GM21360 (cell line): Measurements from ENCODE around the gene ALOX15B.

ENCODE experiments used
- ATAC-seq: cut with Tn5 transposase; IDR thresholded peaks from one replicate; pipeline ENCODE4 v1.9.1; 2021; ENCODE audit warnings: mild to moderate bottlenecking, moderate library complexity; ENCODE audit not compliant: unreplicated experiment

ALOX15B gene

DNA sequence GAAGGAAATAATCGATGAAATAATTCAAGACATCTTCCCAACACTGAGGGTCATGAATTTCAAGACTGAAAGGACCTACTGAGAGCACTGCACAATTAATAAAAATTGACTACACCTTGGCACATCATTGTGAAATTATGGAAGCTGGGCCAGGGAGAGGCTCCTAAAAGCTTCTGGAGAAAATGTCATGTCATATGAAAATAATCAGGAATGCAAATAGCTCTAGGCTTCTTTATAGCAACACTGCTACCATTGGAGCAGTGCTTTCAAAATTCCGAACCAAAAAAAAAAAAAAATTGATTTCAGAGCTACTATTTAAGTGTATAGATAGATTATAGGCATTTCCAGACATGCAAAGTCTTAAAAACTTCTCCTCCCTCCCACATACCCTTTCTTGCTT is 6.4 kb upstream of the ALOX15B start:
- no peak for ATAC-seq

DNA sequence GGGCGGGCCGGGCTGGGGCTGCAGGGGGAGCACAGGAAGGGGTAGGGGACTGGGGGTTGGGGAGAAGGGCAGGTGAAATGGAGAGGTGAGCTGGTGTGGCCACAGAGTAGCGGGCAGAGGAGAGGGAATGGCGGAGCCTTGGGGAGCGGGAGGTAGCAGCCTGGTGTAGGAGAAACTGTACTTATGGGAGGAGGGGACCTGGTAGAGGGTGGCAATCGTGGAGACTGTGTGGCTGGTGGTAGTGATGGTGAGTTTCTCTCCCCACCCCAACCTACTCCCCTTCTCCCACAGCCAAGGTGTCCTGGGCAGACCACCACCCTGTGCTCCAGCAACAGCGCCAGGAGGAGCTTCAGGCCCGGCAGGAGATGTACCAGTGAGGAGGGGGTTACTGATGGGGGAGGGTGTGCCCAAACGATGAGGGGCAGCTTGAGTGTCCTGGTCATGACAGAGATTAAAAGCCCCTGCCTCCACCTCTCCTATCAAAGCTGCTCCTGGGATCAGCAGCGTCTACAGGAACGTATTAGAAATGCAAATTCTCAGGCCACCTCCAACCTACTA is 831 bp downstream of the ALOX15B start:
- ATAC-seq: no peak

DNA sequence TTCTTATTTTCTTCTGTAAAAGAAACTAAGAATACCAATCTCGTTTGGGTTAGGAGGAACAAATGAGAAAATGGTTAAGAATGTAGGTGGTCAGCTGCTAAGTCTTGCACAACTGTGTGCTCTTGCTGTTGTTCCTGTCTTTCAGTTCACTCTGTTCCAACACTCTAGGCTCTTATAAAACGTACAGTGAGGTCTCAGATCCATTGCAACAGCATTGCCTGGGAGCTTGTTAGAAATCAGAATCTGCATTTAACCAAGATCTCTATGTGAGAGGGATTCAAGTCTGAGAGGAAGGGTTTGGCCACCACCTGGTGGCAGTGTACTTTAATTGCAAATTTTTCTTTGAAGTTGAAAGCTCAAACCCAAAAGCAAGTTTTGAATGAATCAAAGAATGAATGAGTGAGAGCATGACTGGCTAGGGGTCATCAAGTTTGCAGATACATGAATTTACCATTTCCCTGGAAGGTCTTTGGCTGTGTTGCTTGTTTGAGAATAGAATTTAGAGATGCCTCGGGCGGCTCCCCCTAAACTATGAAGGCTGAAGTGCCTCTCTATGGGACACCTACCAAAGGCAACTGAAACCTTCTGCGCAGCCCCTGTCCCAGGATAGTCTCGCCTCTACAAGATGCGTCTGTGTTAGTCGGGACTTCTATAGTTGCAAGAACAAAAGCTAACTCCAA is 2.5 kb downstream of the ALOX15B start:
- ATAC-seq: no peak

DNA sequence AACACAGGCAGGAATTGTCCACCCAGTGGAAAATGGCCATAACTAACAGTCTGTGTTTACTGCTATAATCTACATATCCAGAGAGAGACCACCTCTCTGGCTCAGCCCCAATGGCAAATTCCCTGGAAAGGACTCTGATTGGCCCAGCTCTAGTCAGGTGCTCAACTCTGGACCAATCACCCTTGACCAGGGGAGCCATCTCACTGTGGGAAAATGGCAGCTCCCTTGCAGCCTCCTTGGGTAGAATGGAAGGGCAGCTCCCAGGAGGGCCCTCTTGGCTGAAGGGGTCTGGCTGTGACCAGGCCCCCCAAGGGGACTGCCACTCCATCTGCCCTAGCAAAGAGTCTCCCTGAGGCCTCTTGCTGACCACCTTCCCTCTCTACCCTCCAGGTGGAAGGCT is 3.1 kb downstream of the ALOX15B start:
- ATAC-seq: no peak

DNA sequence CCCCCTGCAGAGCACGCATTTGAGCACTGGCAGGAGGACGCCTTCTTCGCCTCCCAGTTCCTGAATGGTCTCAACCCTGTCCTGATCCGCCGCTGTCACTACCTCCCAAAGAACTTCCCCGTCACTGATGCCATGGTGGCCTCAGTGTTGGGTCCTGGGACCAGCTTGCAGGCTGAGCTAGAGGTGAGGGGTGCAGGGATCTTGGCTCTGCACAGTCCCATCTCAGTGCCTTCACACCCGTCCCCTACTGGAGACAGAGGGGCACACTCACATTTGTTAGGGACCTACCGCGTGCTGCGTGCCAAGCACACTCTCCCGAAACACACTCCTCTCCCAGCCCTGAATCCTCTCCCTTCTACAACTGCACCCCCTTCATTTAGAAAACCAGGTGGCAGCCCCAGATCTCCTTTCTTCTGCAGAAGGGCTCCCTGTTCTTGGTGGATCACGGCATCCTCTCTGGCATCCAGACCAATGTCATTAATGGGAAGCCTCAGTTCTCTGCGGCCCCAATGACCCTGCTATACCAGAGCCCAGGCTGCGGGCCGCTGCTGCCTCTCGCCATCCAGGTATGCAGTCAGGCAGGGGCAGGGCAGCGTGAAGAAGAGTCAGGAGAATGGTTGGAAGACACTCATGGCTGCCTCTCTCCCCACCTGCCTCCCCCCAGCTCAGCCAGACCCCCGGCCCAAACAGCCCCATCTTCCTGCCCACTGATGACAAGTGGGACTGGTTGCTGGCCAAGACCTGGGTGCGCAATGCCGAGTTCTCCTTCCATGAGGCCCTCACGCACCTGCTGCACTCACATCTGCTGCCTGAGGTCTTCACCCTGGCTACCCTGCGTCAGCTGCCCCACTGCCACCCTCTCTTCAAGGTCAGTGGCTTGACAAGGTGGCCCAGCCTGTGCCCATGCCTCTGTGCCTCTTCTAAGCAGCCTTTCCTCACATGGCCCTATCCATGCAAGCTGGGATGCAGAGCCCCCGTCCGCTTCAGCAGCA is 6.3 kb downstream of the ALOX15B start:
- ATAC-seq: no peak

DNA sequence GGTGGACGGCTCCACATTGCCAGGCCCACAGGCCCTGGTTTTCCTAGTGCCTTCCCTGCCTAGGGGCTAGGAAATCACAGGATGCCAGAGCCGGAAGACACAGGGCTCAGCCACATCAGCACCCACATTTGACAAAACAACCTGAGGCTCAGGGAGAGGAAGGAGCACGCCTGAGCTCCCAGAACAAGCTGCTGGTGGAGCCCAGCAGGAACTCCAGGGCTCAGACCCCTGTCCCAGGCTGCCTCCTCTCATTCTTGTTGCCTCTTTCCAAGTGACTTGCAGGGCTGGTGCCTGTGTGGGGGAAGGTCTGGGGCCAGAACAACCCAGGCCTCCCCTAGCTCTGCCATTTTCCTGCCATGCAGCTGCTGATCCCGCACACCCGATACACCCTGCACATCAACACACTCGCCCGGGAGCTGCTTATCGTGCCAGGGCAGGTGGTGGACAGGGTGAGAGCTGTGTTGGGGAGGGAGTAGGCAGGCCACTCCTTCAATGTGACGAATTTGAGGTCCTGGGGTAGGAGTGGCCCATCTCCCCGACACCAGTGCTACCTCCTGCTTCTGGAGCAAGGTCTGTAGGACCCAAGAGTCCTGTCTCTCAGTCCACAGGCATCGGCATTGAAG is 7.6 kb downstream of the ALOX15B start:
- no peak for ATAC-seq

DNA sequence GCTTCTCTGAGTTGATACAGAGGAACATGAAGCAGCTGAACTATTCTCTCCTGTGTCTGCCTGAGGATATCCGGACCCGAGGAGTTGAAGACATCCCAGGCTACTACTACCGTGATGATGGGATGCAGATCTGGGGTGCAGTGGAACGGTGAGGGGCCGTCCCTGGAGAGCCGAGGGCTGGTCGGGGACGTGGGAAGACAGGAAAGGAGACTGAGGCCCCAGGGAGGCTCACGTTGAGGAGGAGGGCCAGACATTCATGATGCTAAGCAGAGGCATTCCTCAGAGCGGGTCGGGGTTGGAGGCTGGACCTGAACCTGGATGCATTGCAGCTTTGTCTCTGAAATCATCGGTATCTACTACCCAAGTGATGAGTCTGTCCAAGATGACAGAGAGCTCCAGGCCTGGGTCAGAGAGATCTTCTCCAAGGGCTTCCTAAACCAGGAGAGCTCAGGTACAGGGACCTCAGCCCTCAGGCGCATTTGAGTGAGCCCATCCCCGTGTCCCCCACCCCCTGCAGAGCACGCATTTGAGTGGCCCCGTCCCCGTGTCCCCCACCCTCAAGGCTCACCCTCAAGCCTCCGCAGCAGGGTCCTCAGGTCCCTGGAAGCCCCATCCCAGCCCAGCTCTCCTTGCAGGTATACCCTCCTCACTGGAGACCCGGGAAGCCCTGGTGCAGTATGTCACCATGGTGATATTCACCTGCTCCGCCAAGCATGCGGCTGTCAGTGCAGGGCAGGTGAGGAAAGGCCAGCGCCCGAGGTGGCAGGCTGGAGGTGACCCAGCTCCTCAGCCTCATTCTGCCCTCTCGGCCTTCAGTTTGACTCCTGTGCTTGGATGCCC is 8.3 kb downstream of the ALOX15B start:
- ATAC-seq: no peak

DNA sequence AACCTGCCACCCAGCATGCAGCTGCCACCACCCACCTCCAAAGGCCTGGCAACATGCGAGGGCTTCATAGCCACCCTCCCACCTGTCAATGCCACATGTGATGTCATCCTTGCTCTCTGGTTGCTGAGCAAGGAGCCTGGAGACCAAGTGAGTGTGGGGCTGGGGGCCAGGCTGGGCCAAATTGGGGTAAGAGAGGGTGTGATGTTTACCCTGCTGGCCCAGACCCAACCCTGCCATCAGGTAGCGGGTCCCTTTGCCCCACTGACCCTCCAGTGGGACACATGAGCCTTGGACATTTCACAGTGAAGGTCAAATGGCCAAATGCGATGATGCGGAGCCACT is 8.9 kb downstream of the ALOX15B start:
- ATAC-seq: no peak

DNA sequence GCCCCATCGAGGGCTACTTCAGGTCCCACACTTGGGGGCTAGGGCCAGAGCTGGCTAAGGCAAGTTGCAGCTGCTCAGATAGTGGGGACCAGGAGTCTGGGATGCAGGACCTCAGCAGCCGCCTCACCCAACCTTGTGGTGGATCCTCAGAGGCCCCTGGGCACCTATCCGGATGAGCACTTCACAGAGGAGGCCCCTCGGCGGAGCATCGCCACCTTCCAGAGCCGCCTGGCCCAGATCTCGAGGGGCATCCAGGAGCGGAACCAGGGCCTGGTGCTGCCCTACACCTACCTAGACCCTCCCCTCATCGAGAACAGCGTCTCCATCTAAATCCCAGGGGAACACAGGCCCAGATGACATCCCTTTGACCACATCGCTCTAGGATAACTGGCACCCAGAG is 9.4 kb downstream of the ALOX15B start:
- ATAC-seq: no peak

DNA sequence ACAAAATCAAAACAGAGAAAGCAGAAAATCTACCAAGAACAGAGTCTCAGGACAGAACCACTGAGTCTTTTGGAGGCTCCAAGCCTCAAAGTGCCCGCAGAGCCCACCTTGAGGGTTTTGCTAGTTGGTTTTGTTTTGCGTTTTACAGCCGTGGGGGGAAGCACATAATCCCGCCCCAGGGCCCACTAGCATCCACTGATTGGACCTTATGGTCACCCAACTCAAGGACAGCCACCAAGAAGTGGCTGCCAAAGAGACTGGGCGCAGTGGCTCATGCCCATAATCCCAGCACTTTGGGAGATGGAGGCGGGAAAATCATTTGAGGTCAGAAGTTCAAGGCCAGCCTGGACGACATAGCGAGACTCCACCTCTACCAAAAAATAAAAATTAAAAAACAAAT is 9.9 kb downstream of the ALOX15B start:
- ATAC-seq: no peak

DNA sequence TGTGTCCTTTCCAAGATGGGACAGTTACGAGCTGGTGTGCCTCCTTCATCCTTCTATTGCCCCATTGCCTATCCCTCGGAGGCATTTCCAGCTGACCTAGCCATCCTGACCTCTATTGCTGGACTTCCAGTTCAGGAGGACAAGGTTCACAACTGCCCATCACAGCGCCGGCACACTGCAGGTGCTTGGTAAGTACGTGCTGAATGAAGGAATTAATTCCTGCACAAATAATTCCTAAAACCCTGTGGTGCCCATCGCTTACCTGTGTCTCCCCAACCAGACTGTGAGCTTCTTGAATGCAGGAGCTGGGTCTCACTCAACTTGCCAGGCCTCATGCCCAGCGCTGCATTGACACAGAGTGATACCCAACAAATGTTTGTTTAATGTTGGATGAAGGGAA is 13.0 kb downstream of the ALOX15B start:
- no peak for ATAC-seq

DNA sequence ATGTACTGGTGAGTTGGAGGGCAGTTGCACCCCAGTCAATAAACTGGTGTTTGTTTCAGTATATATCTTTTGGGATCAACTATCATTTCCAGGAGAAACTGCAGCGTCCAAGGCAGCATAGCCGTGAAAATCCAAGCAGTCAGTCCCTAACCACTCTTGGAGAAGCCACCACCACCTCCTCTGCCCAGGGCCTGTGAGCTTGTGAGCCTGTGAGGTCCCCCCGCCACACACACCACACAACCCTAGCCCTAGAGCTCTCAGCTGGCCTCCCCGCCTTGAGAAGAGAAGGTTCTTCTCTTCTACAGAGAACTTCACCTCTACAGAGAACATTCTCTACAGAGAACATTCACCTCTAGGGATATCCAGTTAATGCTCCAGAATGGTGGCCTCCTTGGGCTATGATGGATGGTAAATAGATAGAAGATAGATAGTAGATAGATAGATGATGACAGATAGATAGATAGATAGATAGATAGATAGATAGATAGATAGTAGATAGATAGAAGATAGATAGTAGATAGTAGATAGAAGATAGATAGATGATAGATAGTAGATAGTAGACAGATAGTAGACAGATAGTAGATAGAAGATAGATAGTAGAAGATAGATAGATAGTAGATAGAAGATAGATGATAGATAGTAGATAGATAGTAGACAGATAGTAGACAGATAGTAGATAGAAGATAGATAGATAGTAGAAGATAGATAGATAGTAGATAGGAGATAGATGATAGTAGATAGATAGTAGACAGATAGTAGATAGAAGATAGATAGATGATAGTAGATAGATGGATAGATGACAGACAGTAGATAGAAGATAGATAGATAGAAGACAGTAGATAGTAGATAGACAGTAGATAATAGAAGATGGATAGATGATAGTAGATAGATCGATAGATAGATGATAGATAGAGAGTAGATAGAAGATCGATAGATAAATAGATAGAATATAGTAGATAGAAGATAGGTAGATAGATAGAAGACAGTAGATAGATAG is 13.7 kb downstream of the ALOX15B start:
- no peak for ATAC-seq

DNA sequence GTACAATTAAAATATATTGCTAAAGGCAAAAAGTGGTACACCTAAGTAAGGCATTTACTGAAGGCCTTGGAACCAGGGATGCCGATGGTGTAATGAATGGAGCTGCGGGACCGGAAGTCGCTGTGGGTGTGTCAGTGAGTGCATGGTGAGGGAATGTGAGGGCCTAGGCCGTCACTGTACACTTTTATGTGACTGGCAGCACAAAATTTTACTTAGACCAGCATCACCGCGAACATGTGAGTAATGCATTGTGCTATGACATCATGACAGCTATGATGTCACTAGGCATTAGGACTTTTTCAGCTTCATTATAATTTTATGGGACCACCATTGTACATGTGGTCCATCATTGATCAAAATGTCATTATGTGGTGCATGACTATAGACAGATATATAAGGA is 14.7 kb downstream of the ALOX15B start:
- no peak for ATAC-seq

DNA sequence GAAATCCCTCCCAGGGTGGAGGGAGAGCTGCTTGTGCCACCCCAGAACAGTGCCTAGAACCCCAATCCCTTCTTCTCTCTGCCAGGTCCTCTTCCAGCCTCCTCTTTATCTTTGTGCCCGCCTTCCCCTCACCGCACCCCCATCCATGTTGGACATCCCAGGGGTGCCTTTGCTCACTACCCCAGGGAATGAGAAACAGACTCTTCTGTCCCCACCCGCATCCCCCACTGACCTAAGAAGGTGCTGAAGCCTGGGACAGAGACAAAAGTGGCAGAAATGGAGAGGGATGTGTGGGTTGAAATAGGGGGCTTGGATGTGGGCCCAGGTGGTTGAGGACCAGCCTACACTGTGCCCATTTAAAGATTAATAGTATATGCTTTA is 17.0 kb downstream of the ALOX15B start:
- no peak for ATAC-seq

DNA sequence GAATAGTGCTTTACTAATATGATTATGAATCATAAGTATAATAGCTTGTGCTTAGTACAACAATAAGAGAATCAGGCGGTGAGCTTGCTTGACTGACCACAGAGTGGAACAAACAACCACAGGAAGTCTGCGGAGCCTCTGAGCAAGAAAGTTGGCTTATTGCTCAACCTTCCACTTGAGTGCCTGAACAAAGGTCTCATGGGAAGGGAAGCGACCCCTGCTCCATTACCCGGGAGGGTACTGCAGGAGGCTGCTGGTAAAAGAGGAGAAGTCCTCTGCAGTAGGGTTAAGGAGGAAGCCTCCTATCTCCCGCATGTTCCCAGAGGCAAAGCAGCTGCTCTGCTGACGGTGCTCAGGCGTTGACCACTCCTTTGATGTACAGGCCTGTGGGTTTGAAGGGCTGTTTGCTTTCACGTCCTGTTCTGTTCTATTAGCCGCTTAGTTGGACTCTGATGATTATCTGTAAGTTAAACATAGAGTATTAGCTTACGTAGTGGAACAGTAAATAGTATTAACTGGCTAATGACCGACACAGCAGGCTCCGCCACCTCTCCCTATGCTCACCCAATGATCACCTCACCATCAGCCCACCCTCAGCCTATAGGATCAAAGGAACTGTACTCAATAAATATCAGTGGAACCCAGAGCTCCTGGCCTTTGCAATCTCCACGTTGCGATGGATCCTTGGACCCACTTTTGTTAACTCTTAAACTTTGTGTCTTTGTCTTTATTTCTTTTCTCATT is 17.5 kb downstream of the ALOX15B start:
- ATAC-seq: no peak

DNA sequence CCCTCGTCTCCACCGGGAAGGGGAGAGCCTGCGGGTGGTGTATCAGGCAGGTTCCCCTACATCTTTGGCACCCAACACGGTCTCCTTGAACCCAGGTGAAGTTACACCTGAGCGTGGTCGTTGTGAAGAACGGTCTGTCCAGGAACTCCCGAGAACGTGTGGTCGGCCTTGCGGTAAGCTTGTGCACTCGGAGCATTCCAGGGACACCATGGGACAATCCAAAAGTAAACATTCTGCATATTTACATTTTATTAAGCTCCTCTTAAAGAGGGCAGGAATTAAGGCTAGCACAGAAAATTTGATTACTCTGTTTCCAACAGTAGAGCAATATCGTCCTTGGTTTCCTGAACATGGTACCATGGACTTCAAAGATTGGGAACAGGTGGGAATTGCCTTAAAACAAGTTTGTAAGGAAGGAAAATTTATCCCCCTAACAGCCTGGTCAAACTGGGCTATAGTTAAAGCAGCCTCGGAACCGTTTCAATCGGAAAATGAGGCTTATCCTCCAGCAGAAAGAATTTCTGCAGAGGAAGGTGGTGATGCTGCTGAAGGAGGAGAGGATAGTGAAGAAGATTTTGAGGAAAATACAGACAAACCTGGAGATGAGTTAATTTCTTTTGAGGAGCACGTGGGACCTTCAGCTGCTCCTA is 18.2 kb downstream of the ALOX15B start:
- ATAC-seq: no peak

DNA sequence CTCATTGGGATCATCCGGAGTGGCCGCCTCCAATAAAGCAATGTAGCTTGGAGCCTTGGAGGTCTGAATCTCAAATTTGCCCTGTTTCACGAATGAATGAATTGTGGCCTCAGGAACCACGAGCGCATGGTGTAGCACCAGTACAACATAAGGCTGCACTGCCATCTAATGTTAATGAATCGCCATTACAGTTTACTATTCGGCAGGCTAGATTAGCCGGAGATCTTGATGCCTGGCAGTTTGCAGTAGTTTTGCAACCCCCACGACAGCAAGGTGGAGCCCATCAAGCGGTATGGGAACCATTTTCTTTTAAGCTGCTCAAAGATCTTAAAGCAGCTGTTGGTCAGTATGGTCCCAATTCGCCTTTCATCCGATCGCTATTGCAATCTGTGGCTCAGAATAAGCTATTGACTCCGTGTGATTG is 18.8 kb downstream of the ALOX15B start:
- ATAC-seq: no peak

DNA sequence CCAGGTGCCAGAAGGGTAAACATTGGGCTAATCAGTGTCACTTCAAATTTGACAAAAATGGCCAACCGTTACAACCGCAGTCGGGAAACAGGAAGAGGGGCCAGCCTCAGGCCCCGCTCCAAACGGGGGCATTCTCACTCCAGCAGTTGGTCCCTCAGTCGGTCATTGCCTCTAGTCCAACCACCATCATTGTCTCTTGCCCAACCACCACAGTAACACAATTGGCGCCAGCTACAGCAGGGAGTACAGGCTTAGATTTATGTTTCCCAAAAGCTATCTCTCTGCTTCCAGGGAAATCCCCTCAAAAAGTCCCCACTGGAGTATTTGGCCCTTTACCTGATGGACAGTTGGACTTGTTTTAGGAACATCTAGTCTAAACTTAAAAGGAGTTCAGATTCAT is 20.3 kb downstream of the ALOX15B start:
- no peak for ATAC-seq
